K562 (cell line): ENCODE results near the gene UQCC2.

Experiments
- FOXA1 ChIP-seq: fragments of 450-650 bp; IDR thresholded peaks from 2 replicates; pipeline ENCODE4 v1.6.1; 2016; ENCODE audit warnings: mild to moderate bottlenecking, borderline replicate concordance
- GABPA ChIP-seq: fragments of 200-800 bp; sonication (Bioruptor generic); conservative IDR thresholded peaks from 2 replicates; pipeline ENCODE4 v1.6.1; 2016; ENCODE audit warnings: low read depth, missing genetic modification characterization, missing compliant biosample characterization
- GMEB1 ChIP-seq: fragments of 250-450 bp; sonication (Bioruptor Pico); IDR thresholded peaks from 2 replicates; pipeline ENCODE4 v1.4.0; 2020; ENCODE audit warnings: mild to moderate bottlenecking
- TEAD1 ChIP-seq, 2 experiments: fragments of 450-650 bp in 1 of 2; sonication (generic) in 1 of 2; formaldehyde crosslinking; IDR thresholded peaks; 2 replicates each; pipeline versions ENCODE4 v1.4.0 to v1.8.0; 2020 to 2022; ENCODE audit warnings: mild to moderate bottlenecking in 2 of 2, missing genetic modification reagents in 1 of 2
- TF ChIP-seq, protein P1 (sequence below), 2 experiments: fragments of 450-650 bp; conservative IDR thresholded peaks; 2 replicates each; pipeline ENCODE4 v1.6.1; 2017; ENCODE audit warnings: mild to moderate bottlenecking in 2 of 2, moderate library complexity in 2 of 2

GRCh38 chr6:33689879-33690278 is 21.6 kb downstream of the UQCC2 start:
- TF ChIP-seq GMEB1 = no peak
- no peak for TF ChIP-seq TEAD1 (CRISPR knock-in tag; IDR thresholded peaks at IDR 0.05)
- TF ChIP-seq GABPA = no peak
- TF ChIP-seq FOXA1 = no peak
- TF ChIP-seq, protein P1, sequence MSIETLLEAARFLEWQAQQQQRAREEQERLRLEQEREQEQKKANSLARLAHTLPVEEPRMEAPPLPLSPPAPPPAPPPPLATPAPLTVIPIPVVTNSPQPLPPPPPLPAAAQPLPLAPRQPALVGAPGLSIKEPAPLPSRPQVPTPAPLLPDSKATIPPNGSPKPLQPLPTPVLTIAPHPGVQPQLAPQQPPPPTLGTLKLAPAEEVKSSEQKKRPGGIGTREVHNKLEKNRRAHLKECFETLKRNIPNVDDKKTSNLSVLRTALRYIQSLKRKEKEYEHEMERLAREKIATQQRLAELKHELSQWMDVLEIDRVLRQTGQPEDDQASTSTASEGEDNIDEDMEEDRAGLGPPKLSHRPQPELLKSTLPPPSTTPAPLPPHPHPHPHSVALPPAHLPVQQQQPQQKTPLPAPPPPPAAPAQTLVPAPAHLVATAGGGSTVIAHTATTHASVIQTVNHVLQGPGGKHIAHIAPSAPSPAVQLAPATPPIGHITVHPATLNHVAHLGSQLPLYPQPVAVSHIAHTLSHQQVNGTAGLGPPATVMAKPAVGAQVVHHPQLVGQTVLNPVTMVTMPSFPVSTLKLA (conservative IDR thresholded peaks at IDR 0.05) = no peak
